Neural crest cell (in vitro differentiated cells): Measurements from ENCODE around the gene KLK5. TPM values are rescaled to one million over a fixed set of nuclear protein-coding genes. Genes with fewer than 3 reads are reported as not detected.

Experiments used
- DNase-seq: peaks from one replicate; pipeline ENCODE4 v3.0.0; 2021; ENCODE audit warnings: low read depth, mixed read lengths, low spot score
- H3K27ac Mint-ChIP-seq: one replicate; pipeline ENCODE4 v1.8.0; 2021; ENCODE audit warnings: mild to moderate bottlenecking, mixed read lengths; ENCODE audit not compliant: unreplicated experiment
- H3K27me3 Mint-ChIP-seq: 2 replicates; pipeline ENCODE4 v1.8.0; 2021; ENCODE audit warnings: low read depth, mild to moderate bottlenecking, mixed read lengths
- H3K36me3 Mint-ChIP-seq: 2 replicates; pipeline ENCODE4 v1.8.0; 2021; ENCODE audit warnings: low read depth, mild to moderate bottlenecking, mixed read lengths
- H3K4me1 Mint-ChIP-seq: 2 replicates; pipeline ENCODE4 v1.8.0; 2021; ENCODE audit warnings: mixed read lengths
- H3K4me3 Mint-ChIP-seq: one replicate; pipeline ENCODE4 v1.8.0; 2021; ENCODE audit warnings: mild to moderate bottlenecking, mixed read lengths
- H3K9me3 Mint-ChIP-seq: 2 replicates; pipeline ENCODE4 v1.8.0; 2021; ENCODE audit warnings: mixed read lengths
- CTCF ChIP-seq: fragments of 200-600 bp; sonication (generic); conservative IDR thresholded peaks from 2 replicates; pipeline ENCODE4 v1.5.0; 2021; ENCODE audit warnings: antibody characterized with exemption, mild to moderate bottlenecking
- total RNA-seq: library from RNA; stranded (reverse); gene quantifications from 2 replicates; pipeline ENCODE4 v1.2.1, GENCODE V29; 2021

KLK5 gene
- total RNA-seq, 1 donor from 2014 or later = not detected

DNA sequence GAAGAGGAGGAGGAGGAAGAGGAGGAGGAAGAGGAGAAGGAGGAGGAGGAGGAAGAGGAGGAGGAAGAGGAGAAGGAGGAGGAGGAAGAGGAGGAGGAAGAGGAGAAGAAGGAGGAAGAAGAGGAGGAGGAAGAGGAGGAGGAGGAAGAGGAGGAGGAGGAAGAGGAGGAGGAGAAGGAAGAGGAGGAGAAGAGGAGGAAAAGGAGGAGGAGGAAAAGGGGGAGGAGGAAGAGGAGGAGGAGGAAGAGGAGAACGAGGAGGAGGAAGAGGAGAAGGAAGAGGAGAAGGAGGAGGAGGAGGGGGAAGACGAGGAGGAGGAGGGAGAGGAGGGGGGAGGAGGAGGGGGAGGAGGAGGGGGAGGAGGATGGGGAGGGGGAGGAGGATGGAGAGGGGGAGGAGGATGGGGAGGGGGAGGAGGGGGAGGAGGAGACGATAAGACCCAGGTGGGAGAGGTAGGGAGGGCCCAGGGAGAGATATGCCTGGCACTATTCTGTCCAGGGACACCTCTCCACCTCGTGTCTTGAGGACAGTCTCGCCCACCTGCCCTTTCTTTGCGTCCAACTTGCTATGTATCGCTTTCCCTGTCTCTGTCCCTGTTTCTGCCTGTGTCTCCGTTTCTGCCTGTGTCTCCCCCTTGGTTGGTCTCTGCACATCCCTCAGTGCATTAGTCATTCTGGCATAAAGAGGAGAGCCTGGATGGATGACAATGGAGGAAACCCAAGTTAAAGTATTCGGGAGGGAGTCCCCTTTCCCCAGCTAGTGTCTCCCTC lies 7.1 kb upstream of the KLK5 start:
- Mint-ChIP-seq H3K9me3 (peaks cover 14% of the 10 kb centered on the region), H3K4me3 (no peak overlapping the region), H3K4me1 (peaks cover 4% of the 10 kb centered on the region), H3K27ac (no peak overlapping the region), H3K27me3 (peaks cover 51% of the 10 kb centered on the region), H3K36me3 (peaks cover 3% of the 10 kb centered on the region)
- DNase-seq = no peak
- TF ChIP-seq CTCF = no peak

DNA sequence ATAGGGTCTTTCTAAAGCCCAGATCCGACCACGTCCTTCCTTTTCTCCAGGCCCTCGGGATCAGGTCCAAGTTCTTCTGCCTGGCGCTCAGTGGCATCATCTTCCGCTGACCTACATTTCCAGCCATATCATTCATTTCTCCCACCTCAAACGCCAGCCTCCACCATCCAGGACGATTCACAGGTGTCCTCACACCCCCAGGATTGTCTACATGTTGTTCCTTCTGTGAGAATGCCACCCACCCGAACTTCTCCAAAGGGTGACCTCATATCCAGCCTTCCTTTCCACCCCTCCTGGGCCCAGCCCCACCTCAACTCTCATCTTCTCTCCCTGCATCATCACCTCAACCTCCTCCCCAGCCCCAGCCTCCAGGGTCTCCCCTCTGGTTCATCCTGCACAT lies 4.7 kb upstream of the KLK5 start:
- H3K27me3 Mint-ChIP-seq = peaks cover 41% of the 10 kb centered on the region
- H3K9me3 Mint-ChIP-seq = peaks cover 10% of the 10 kb centered on the region
- H3K4me3 Mint-ChIP-seq = no peak overlapping the region
- peaks cover 4% of the 10 kb centered on the region for H3K4me1 Mint-ChIP-seq
- no peak for DNase-seq
- no peak overlapping the region for H3K27ac Mint-ChIP-seq
- peaks cover 3% of the 10 kb centered on the region for H3K36me3 Mint-ChIP-seq
- TF ChIP-seq CTCF = no peak

- Mint-ChIP-seq H3K36me3 (no peaks in the 10 kb centered on the region), H3K9me3 (no peaks in the 10 kb centered on the region), H3K4me3 (no peak overlapping the region), H3K27ac (no peak overlapping the region), H3K27me3 (peaks cover 41% of the 10 kb centered on the region), H3K4me1 (no peaks in the 10 kb centered on the region)
- no peak for TF ChIP-seq CTCF
- no peak for DNase-seq
These were observed 3.0 kb downstream of the KLK5 start for GRCh38 chr19:50949861-50950260.

- H3K4me1 Mint-ChIP-seq = no peaks in the 10 kb centered on the region
- TF ChIP-seq CTCF = no peak
- H3K27me3 Mint-ChIP-seq = peaks cover 46% of the 10 kb centered on the region
- no peak overlapping the region for H3K27ac Mint-ChIP-seq
- DNase-seq = no peak
- H3K9me3 Mint-ChIP-seq = no peaks in the 10 kb centered on the region
- H3K4me3 Mint-ChIP-seq = no peak overlapping the region
- H3K36me3 Mint-ChIP-seq = no peaks in the 10 kb centered on the region
These were observed 5.7 kb downstream of the KLK5 start for GRCh38 chr19:50947123-50947522.

DNA sequence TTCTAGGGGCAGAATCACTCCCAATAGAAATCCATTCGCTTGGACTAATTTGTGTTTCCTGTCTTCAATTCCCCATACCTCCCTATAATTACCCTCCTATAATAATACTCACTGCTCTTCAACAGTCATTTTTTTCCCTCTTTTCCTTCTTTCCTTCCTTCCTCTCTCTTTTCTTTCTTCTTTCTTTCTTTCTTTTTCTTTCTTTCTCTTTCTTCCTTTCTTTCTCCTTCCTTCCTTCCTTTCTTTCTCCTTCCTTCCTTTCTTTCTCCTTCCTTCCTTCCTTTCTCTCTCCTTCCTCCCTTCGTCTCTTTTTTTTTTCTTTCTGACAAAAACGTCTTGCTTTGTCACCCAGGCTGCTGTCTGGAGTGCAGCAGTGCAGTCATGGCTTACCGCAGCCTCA lies 8.0 kb downstream of the KLK5 start:
- Mint-ChIP-seq H3K9me3 (no peaks in the 10 kb centered on the region), H3K36me3 (no peaks in the 10 kb centered on the region), H3K4me1 (no peaks in the 10 kb centered on the region), H3K4me3 (no peak overlapping the region), H3K27ac (no peak overlapping the region), H3K27me3 (peaks cover 52% of the 10 kb centered on the region)
- no peak for DNase-seq
- TF ChIP-seq CTCF = no peak
